HG02798 (cell line): ENCODE measurements around the gene NCBP2.

Source experiments
- ATAC-seq: cut with Tn5 transposase; IDR thresholded peaks from one replicate; pipeline ENCODE4 v1.9.1; 2021; ENCODE audit warnings: mild to moderate bottlenecking; ENCODE audit not compliant: unreplicated experiment, poor library complexity

Gene NCBP2

DNA sequence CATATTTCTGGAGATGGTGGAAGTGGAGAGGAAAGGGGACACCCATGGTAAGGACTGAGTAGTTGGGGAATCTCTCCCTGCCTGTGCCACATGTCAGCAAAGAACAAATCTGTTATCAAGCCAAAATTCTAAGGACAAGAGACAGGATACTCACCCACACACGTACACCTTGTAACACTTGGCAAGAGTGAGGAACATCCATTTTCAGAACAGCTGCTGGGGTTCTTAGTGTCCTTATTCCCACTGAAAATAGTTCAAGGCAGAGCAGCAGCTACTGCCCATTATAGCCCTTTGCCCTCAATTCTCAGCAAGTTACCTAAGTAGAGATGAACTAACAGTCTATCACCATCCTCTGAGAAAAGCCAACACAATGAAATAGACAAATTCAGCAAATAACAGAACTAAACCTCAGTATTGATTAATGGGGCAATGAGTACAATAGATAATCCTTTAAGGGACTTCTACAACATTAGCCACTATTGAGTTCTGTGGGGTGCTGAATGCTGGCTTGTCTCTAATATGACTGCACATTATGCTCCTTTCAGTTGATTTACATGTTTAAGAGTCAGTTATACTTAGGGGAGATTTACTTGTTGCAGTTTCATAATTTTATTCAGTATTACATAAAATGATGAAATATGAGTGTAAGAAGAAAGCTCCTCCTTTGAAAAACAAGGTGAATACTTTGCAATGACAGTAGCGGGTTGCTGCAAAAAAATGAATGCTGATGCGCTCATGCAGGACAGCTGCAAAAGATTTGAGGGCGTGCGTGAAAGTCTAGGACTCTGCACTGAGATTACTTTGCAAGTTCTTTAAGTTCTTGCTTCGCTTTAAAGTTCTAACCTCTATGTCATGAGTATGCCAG is 52.3 kb downstream of the NCBP2 start:
- no peak for ATAC-seq

DNA sequence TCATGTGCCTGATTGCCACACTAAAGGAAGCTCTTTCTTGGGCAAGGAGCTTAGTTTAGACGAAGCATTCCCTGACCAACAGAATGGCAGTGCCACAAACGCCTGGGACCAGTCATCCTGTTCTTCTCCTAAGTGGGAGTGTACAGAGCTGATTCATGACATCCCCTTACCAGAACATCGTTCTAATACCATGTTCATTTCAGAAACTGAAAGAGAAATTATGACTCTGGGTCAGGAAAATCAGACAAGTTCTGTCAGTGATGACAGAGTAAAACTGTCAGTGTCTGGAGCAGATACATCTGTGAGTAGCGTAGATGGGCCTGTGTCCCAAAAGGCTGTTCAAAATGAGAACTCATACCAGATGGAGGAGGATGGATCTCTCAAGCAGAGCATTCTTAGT is 56.2 kb downstream of the NCBP2 start:
- no peak for ATAC-seq
